HUES6 (cell line): ENCODE measurements around the gene VPS37C.

Experiments
- H3K27ac ChIP-seq: 2 replicates; pipeline ENCODE4 v1.7.0; 2013; ENCODE audit warnings: low read depth, mild to moderate bottlenecking, low read length, inconsistent platforms
- H3K27me3 ChIP-seq: 2 replicates; pipeline ENCODE4 v1.6.1; 2013; ENCODE audit warnings: low read length; ENCODE audit not compliant: control insufficient read depth, insufficient read depth
- H3K36me3 ChIP-seq: 2 replicates; pipeline ENCODE4 v1.6.1; 2013; ENCODE audit warnings: low read length; ENCODE audit not compliant: control insufficient read depth, insufficient read depth
- H3K4me1 ChIP-seq: 2 replicates; pipeline ENCODE4 v1.6.1; 2013; ENCODE audit warnings: low read length; ENCODE audit not compliant: control insufficient read depth, insufficient read depth
- H3K4me3 ChIP-seq: 2 replicates; pipeline ENCODE4 v1.5.1; 2013; ENCODE audit warnings: low read depth, low read length
- H3K9ac ChIP-seq: one replicate; pipeline ENCODE4 v1.6.1; 2013; ENCODE audit warnings: mild to moderate bottlenecking, low read length
- H3K9me3 ChIP-seq: 2 replicates; pipeline ENCODE4 v1.6.1; 2013; ENCODE audit warnings: low read depth, low read length; ENCODE audit not compliant: control insufficient read depth, insufficient read depth

The VPS37C gene

DNA sequence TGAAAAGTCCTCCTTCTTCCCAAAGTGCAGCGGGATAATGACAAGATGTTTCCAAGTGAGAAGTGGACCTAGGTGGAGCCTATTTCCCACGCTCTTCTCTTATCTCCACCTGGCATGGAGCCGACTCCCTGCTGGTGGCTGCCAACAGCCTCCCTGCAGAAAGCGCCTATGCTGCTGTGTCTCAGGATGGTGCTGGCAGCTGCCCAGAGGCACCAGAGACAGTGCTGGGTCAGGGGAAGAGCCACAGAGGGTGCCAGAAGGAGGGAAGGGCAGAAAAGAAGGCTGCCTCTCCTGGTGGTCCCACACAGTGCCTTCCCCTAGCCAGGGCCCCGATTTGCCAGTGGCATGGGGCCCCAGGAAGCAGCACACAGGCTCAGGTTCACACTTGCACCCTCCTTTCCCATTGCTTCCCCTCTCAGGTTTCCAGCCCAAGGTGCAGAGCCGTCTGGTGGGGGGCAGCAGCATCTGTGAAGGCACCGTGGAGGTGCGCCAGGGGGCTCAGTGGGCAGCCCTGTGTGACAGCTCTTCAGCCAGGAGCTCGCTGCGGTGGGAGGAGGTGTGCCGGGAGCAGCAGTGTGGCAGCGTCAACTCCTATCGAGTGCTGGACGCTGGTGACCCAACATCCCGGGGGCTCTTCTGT is 39.9 kb downstream of the VPS37C start:
- H3K4me1 ChIP-seq: no peaks in the 10 kb centered on the region
- H3K27ac ChIP-seq: no peak overlapping the region
- H3K9me3 ChIP-seq: no peaks in the 10 kb centered on the region
- H3K9ac ChIP-seq: no peak overlapping the region
- no peaks in the 10 kb centered on the region for H3K36me3 ChIP-seq
- H3K4me3 ChIP-seq: no peak overlapping the region
- H3K27me3 ChIP-seq: no peaks in the 10 kb centered on the region

DNA sequence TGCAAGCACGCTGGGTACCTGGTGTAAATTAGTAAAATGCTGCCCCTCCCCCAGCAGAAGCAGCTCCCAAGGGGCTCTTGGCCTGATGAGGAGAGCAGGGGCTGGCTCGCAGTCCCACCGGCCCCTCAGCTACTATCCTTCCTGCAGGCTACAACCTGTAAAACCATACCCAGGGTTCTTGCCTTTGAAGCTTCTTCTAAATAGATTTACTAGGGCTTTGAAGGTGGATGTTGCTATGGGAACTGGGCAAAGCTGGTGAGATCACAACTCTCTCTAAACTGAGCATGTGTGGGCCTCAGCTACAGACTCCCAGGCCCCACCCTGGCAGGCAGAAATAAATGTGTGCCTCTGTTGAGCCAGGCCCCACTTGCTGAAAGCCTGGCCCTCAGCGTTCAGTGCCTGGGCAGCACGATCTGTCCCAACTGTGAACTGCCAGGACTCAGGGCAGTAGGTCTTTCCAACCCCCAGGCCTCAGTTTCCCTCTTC is 40.5 kb downstream of the VPS37C start:
- Histone ChIP-seq H3K4me3 (no peak overlapping the region), H3K9me3 (no peaks in the 10 kb centered on the region), H3K9ac (no peak overlapping the region), H3K27ac (no peak overlapping the region), H3K27me3 (no peaks in the 10 kb centered on the region), H3K36me3 (no peaks in the 10 kb centered on the region), H3K4me1 (no peaks in the 10 kb centered on the region)

DNA sequence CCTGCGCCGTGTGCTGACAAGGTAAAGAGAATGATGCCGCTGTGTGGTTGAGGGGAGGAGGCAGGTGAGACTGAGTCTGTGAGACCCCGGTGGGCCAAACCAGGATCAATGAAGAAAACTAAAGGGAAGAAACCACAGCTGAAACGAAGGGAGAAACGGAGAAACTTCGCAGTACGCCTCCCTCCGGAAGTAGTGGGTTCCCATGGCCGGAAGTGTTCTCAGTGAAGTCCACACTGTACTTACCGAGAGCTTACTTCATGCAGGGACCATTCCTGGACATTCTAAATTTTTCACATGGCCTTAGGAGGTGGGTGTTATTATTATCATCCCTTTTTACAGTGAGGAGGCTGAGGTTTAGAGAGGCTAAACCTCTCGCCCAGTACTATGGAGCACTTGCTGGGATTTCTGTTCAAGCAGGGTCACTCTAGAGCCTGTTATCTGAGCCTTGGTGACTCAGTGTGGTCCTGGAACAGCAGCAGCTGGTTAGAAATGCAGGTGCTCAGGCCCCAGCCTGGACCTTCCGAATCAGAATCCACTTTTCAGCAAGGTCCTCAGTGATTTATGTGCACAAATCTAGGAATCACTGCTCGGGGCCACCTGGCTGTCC is 41.0 kb downstream of the VPS37C start:
- Histone ChIP-seq H3K4me3 (no peak overlapping the region), H3K27me3 (no peaks in the 10 kb centered on the region), H3K9me3 (no peaks in the 10 kb centered on the region), H3K36me3 (no peaks in the 10 kb centered on the region), H3K9ac (no peak overlapping the region), H3K27ac (no peak overlapping the region), H3K4me1 (no peaks in the 10 kb centered on the region)

DNA sequence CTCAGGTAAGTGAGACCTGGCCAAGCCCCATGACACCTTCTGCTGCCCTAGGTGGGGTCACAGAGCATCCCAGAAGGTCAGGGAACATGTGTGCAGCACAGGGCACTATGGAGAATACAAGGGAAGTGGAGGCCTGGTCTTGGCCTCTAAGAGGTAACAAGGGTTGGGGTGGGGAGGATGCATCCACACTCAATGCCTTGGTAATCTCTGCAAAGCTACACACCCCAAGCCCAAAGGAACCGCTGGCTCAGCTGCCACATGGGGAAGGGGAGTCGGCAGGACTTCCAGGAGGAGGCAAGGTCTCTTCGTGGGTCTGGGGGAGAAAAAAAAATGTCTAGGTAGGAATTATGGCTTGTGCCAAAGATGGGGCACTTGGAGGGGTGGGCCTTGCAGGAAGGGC is 41.7 kb downstream of the VPS37C start:
- H3K27ac ChIP-seq: no peak overlapping the region
- H3K4me3 ChIP-seq: no peak overlapping the region
- no peak overlapping the region for H3K9ac ChIP-seq
- no peaks in the 10 kb centered on the region for H3K36me3 ChIP-seq
- no peaks in the 10 kb centered on the region for H3K4me1 ChIP-seq
- no peaks in the 10 kb centered on the region for H3K27me3 ChIP-seq
- no peaks in the 10 kb centered on the region for H3K9me3 ChIP-seq

DNA sequence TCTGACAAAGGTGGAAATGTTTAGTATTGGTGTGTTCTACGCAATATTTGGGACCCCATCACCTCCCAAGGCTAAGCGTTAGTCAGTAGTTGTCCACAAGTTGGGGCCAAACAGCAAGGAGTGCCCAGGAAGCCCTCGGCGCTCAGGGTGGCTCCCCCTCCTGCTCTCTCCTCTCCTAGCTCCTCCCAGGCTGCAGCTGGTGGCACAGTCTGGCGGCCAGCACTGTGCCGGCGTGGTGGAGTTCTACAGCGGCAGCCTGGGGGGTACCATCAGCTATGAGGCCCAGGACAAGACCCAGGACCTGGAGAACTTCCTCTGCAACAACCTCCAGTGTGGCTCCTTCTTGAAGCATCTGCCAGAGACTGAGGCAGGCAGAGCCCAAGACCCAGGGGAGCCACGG is 42.2 kb downstream of the VPS37C start:
- H3K4me3 ChIP-seq: no peak overlapping the region
- H3K9me3 ChIP-seq: no peaks in the 10 kb centered on the region
- no peaks in the 10 kb centered on the region for H3K4me1 ChIP-seq
- no peak overlapping the region for H3K27ac ChIP-seq
- H3K27me3 ChIP-seq: no peaks in the 10 kb centered on the region
- no peaks in the 10 kb centered on the region for H3K36me3 ChIP-seq
- H3K9ac ChIP-seq: no peak overlapping the region

DNA sequence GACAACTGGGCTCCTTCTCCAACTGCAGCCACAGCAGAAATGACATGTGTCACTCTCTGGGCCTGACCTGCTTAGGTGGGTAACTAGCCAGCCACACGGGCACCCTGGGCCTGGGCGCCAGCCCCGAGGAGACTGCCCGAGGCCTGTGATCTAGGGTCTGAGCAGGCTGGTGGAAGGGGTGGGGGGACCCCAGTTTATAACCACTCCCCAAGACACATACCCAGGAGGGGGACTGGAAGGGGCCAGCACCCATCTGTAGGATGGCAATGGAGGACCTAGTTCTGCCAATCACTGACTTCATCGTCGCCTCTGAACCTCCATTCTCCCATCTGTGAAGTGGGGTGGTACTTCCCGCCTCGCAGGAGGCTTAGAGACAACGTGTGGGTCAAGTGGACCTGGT is 42.8 kb downstream of the VPS37C start:
- Histone ChIP-seq H3K27ac (no peak overlapping the region), H3K4me3 (no peak overlapping the region), H3K9me3 (no peaks in the 10 kb centered on the region), H3K4me1 (no peaks in the 10 kb centered on the region), H3K27me3 (no peaks in the 10 kb centered on the region), H3K36me3 (no peaks in the 10 kb centered on the region), H3K9ac (no peak overlapping the region)

DNA sequence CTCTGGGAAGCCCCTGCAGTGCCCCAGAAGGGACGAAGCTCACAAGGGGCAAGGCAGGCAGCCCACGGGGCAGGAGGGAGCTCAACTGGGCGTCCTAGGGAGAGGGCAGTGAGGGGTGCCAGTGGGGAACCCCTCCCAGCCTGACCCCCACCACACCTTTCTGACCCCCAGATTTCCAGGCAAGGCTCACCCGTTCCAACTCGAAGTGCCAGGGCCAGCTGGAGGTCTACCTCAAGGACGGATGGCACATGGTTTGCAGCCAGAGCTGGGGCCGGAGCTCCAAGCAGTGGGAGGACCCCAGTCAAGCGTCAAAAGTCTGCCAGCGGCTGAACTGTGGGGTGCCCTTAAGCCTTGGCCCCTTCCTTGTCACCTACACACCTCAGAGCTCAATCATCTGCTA is 43.2 kb downstream of the VPS37C start:
- Histone ChIP-seq H3K27ac (no peak overlapping the region), H3K4me3 (no peak overlapping the region), H3K9ac (no peak overlapping the region), H3K36me3 (no peaks in the 10 kb centered on the region), H3K27me3 (no peaks in the 10 kb centered on the region), H3K4me1 (no peaks in the 10 kb centered on the region), H3K9me3 (no peaks in the 10 kb centered on the region)

DNA sequence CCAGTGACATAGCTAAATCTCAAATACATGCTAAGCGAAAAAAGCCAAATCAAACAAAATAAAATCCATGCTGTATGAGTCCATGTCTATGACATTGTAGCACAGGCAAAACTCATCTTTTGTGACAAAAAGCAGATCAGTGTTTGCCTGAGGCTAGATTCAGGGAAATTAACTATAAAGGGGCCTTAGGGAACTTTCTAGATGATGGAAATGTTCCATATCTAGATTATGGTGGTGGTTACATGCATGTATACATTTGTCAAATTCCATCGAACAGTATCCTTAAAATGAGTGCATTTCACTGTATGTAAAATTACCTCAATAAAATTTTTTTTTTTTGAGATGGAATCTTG is 44.1 kb downstream of the VPS37C start:
- Histone ChIP-seq H3K27ac (no peak overlapping the region), H3K9me3 (no peaks in the 10 kb centered on the region), H3K9ac (no peak overlapping the region), H3K36me3 (no peaks in the 10 kb centered on the region), H3K4me3 (no peak overlapping the region), H3K4me1 (no peaks in the 10 kb centered on the region), H3K27me3 (no peaks in the 10 kb centered on the region)

DNA sequence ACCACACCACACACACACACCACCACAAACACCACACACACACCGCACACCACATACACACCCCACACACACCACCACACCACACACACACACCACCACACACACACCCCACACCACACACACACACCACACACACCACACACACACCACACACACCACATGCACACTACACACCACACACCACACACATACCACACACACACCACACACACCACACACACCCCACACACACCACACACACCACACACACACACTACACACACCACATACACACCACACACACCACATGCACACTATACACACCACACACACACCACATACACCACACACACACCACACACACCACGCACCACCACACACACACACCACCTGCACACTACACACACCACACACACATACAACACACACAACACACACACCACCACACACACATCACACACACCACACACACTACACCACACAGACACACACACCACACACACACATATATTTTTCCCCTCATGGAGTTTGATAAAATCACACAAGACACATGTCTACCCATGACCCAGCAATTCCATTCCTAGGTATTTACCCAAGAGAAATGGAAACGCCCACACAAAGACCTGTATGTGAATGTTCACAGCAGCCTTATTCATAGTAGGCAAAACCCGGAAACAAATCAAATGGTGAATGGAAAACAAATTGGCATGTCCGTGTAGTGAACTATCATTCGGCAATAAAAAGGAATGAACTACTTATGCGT is 44.6 kb downstream of the VPS37C start:
- Histone ChIP-seq H3K9me3 (no peaks in the 10 kb centered on the region), H3K4me3 (no peak overlapping the region), H3K27me3 (no peaks in the 10 kb centered on the region; the same call in 1 of the 2 replicates), H3K27ac (no peak overlapping the region), H3K9ac (no peak overlapping the region), H3K36me3 (no peaks in the 10 kb centered on the region), H3K4me1 (no peaks in the 10 kb centered on the region)

DNA sequence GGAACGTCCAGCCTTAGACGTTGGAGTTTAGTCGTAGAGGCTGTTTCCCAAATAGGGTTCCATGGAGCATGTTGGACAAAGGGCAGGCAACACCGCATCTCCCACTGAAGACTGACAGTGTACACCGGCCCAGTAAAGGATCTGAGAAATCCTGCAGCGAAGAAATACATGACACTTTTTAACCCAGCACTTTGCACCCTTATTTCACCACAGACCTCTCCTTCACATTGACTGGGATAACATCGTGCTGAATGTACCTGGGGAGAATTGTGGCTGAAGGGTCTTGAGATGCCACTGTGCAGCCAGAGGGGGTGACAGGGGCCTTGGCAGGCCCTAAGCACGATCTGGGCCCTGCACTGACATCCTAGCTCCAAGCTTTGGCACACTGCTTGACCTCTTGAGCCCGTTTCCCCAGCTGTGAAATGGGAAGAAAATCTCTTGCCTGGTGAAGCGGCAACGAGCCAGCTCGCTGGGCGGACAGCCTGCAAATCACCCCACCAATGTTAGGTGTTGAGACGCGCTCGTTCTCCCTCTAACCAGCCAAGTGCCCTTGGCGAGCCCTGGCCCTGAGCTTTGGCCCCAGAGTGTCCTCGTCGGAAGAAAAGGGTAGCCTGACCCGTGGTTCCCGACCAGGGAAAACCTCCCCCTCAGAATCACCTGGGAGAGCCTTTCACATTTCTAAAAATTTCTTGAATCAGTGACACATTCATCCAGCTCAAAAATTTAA is 45.6 kb downstream of the VPS37C start:
- Histone ChIP-seq H3K9ac (no peak overlapping the region), H3K4me1 (no peaks in the 10 kb centered on the region), H3K27me3 (no peaks in the 10 kb centered on the region; the same call in 1 of the 2 replicates), H3K4me3 (no peak overlapping the region), H3K36me3 (no peaks in the 10 kb centered on the region), H3K27ac (no peak overlapping the region), H3K9me3 (no peaks in the 10 kb centered on the region)

DNA sequence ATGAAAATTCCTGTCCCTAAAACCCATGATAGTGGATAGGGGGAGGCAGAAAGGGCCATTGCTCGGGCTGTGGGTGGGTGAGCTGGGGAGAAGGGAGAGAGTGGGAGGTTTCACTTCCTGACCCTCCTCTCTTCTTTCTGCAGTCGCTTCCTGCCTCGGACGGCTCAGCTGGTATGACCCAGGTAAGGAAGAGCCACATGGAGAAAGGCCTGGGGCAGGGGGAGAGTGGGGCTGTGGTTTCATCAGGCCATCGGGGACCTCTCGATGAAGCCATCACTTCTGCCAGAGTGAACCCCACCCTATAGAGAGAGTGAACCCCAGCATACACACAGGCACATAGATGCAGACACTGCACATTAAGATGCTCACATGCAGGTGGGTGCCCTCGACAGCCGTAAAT is 46.3 kb downstream of the VPS37C start:
- H3K4me3 ChIP-seq: no peak overlapping the region
- no peaks in the 10 kb centered on the region for H3K9me3 ChIP-seq
- H3K27ac ChIP-seq: no peak overlapping the region
- no peaks in the 10 kb centered on the region; the same call in 1 of the 2 replicates for H3K27me3 ChIP-seq
- H3K4me1 ChIP-seq: no peaks in the 10 kb centered on the region
- no peaks in the 10 kb centered on the region for H3K36me3 ChIP-seq
- no peak overlapping the region for H3K9ac ChIP-seq
